HepG2 (cell line): ENCODE measurements around the gene SARNP. TPM values are rescaled to one million over a fixed set of nuclear protein-coding genes. Genes with fewer than 3 reads are reported as not detected.

Source experiments
- ETV5 ChIP-seq: IDR thresholded peaks from 2 replicates; pipeline ENCODE4 v1.6.1; 2018; ENCODE audit warnings: missing biosample characterization, missing genetic modification reagents, inconsistent platforms, borderline replicate concordance
- GFI1 ChIP-seq: sonication (generic); formaldehyde crosslinking; IDR thresholded peaks from 2 replicates; pipeline ENCODE4 v1.5.0; 2020; ENCODE audit warnings: missing genetic modification reagents, mild to moderate bottlenecking, borderline replicate concordance
- IRF2 ChIP-seq: IDR thresholded peaks from 2 replicates; pipeline ENCODE4 v1.6.1; 2018; ENCODE audit warnings: missing genetic modification reagents, missing compliant biosample characterization
- JDP2 ChIP-seq: sonication (generic); formaldehyde crosslinking; IDR thresholded peaks from 2 replicates; pipeline ENCODE4 v1.8.1; 2022; ENCODE audit warnings: missing genetic modification reagents, borderline replicate concordance
- KDM1A ChIP-seq: IDR thresholded peaks from 2 replicates; pipeline ENCODE4 v1.6.1; 2016; ENCODE audit warnings: missing compliant biosample characterization
- KLF9 ChIP-seq: IDR thresholded peaks from 2 replicates; pipeline ENCODE4 v1.6.1; 2016; ENCODE audit warnings: low read depth
- MAZ ChIP-seq, 2 experiments: sonication (generic) in 1 of 2; formaldehyde crosslinking in 1 of 2; IDR thresholded peaks; 2 replicates each; pipeline versions ENCODE4 v1.5.0 to v1.6.1; 2012 to 2020; ENCODE audit warnings: low read depth in 2 of 2, mild to moderate bottlenecking in 2 of 2, borderline replicate concordance in 1 of 2, improper control_type of control experiment in 1 of 2, low read length in 1 of 2, missing genetic modification reagents in 1 of 2, moderate library complexity in 1 of 2
- MXI1 ChIP-seq: IDR thresholded peaks from 3 replicates; pipeline ENCODE4 v1.6.1; 2012; ENCODE audit warnings: low read depth, low read length, inconsistent platforms, borderline replicate concordance
- PAWR ChIP-seq: sonication (generic); formaldehyde crosslinking; IDR thresholded peaks from 2 replicates; pipeline ENCODE4 v1.4.0; 2020; ENCODE audit warnings: missing genetic modification reagents, mild to moderate bottlenecking, borderline replicate concordance
- RAD21 ChIP-seq: fragments of 450-650 bp; formaldehyde crosslinking; IDR thresholded peaks from 2 replicates; pipeline ENCODE4 v1.5.0; 2020; ENCODE audit warnings: mild to moderate bottlenecking
- REXO4 ChIP-seq: sonication (generic); formaldehyde crosslinking; IDR thresholded peaks from 2 replicates; pipeline ENCODE4 v1.8.0; 2022; ENCODE audit warnings: missing genetic modification reagents, mild to moderate bottlenecking, borderline replicate concordance
- RFXAP ChIP-seq: sonication (generic); formaldehyde crosslinking; IDR thresholded peaks from 2 replicates; pipeline ENCODE4 v1.4.0; 2020; ENCODE audit warnings: missing genetic modification reagents, borderline replicate concordance
- SP1 ChIP-seq, 2 experiments: fragments of 450-650 bp in 1 of 2; sonication (generic) in 1 of 2; formaldehyde crosslinking in 1 of 2; IDR thresholded peaks; 2 replicates each; pipeline versions ENCODE4 v1.4.0 to v1.6.1; 2016 to 2020; ENCODE audit warnings: missing genetic modification reagents in 1 of 2
- TP53 ChIP-seq: sonication (generic); formaldehyde crosslinking; conservative IDR thresholded peaks from 2 replicates; pipeline ENCODE4 v1.4.0; 2020; ENCODE audit warnings: missing genetic modification reagents
- XRCC5 ChIP-seq: fragments of 200-400 bp; formaldehyde crosslinking; optimal IDR thresholded peaks from 2 replicates; pipeline ENCODE3; 2017; ENCODE audit warnings: mild to moderate bottlenecking, low read length
- ZNF230 ChIP-seq: sonication (generic); formaldehyde crosslinking; IDR thresholded peaks from 2 replicates; pipeline ENCODE4 v1.4.0; 2020; ENCODE audit warnings: mild to moderate bottlenecking, missing genetic modification reagents
- ZNF282 ChIP-seq: fragments of 450-650 bp; IDR thresholded peaks from 2 replicates; pipeline ENCODE4 v1.6.1; 2018; ENCODE audit not compliant: partially characterized antibody
- ZNF501 ChIP-seq: sonication (generic); formaldehyde crosslinking; IDR thresholded peaks from 2 replicates; pipeline ENCODE4 v1.5.1; 2020; ENCODE audit warnings: mild to moderate bottlenecking, moderate library complexity, missing genetic modification reagents
- ZNF652 ChIP-seq: IDR thresholded peaks from 2 replicates; pipeline ENCODE4 v1.6.1; 2016; ENCODE audit warnings: low read depth, borderline replicate concordance
- ZNF878 ChIP-seq: sonication (generic); formaldehyde crosslinking; IDR thresholded peaks from 2 replicates; pipeline ENCODE4 v1.8.1; 2023; ENCODE audit warnings: mild to moderate bottlenecking, missing genetic modification reagents, moderate library complexity
- polyA plus RNA-seq, 8 experiments: library from polyadenylated mRNA; depleted of rRNA in 3 of 8; stranded (reverse) in 7 of 8; unstranded in 1 of 8; fragments of >200 nt; fragmentation: Illumina TruSeq in 4 of 8; extraction: Trizol in 4 of 8; gene quantifications; 2 replicates each; pipeline versions ENCODE4 v1.2.1 to v1.2.3, GENCODE V29; 2011 to 2016; ENCODE audit warnings: low read depth in 4 of 8, missing spikeins in 1 of 8, mixed read lengths in 1 of 8; ENCODE audit not compliant: insufficient read depth in 1 of 8
- total RNA-seq, 5 experiments: library from RNA; depleted of rRNA; stranded (reverse); fragments of >200 nt; fragmentation: Illumina TruSeq; extraction: Trizol; gene quantifications; 2 replicates each; pipeline ENCODE4 v1.2.3, GENCODE V29; 2016; ENCODE audit warnings: low read depth in 1 of 5
- TF ChIP-seq, protein P1 (sequence below): sonication (generic); formaldehyde crosslinking; IDR thresholded peaks from 2 replicates; pipeline ENCODE4 v1.4.0; 2020; ENCODE audit warnings: missing genetic modification reagents
- TF ChIP-seq, protein P2 (sequence below): sonication (generic); formaldehyde crosslinking; IDR thresholded peaks from 2 replicates; pipeline ENCODE4 v1.5.0; 2020; ENCODE audit warnings: mild to moderate bottlenecking, missing genetic modification reagents
- TF ChIP-seq, protein P3 (sequence below): IDR thresholded peaks from 2 replicates; pipeline ENCODE4 v1.6.1; 2012; ENCODE audit warnings: inconsistent platforms
- TF ChIP-seq, protein P4 (sequence below): sonication (generic); formaldehyde crosslinking; IDR thresholded peaks from 2 replicates; pipeline ENCODE4 v1.5.0; 2020; ENCODE audit warnings: mild to moderate bottlenecking, missing genetic modification reagents, moderate library complexity

The SARNP gene
- total and polyA plus RNA-seq, 2 of the 13 experiments (the other 11 are each of a cell fraction or from before 2014, with no cell fraction given) = 59.0 to 95.4 TPM

DNA sequence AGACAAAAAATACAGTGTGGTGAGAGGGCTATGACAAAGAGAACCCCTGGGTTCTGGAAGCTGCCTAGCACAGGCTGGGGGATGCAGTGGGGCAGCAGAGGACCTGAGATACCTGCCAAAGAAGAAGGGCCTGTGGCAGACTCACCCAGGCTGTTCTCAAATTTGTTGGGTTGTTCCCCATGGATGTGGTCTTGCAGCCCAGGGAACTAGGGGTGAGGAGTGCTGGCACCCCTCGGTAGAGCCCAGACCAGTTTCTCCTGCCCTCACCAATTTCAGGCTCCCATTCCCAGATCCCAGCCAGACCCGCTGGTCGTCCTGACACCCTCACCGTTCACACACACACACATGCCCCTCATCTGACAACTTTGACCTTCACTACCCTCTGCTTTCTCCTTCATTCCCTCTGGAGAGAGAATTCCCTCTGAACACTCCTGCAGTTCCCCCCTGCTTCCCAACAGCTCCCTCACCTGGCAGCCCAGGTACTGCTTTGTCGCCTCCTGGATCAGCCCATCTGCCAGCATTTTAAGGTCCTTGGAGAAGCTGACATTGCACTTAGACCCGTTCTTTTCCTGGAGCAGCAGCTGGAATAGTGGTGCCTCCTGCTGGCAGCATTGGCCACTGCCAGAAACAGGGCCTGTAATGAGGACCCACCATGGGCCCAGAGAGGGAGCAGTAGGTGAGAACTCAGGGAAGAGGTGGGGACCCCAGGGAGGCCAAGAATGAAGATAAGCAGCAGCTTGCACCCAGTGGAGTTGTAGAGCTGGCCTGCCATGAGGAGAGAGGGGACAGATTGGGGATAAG is 80.5 kb downstream of the SARNP start (continued):
- TF ChIP-seq ZNF230 (CRISPR knock-in tag) (peak; percentile 70; the same call in 1 of the 2 replicates), ZNF501 (0 out of 2 replicates have a peak, but pooled peaks have one; percentile 44), REXO4 (CRISPR knock-in tag) (no peak), JDP2 (CRISPR knock-in tag) (no peak), IRF2 (CRISPR knock-in tag) (peak; percentile 43; the same call in 1 of the 2 replicates), ZNF282 (no peak), TP53 (CRISPR knock-in tag) (no peak), MXI1 (peak; percentile 37; the same call in 1 of the 3 replicates), XRCC5 (peak; percentile 96), PAWR (no peak), RFXAP (CRISPR knock-in tag) (no peak), KLF9 (no peak), ZNF878 (CRISPR knock-in tag) (no peak), KDM1A (CRISPR knock-in tag) (no peak), RAD21 (CRISPR knock-in tag) (peak; percentile 80), ZNF652 (CRISPR knock-in tag) (0 out of 2 replicates have a peak, but pooled peaks have one; percentile 14), GFI1 (CRISPR knock-in tag) (no peak), SP1 (IDR thresholded peaks at IDR 0.05) (no peak), SP1 (CRISPR knock-in tag; IDR thresholded peaks at IDR 0.05) (no peak), ETV5 (CRISPR knock-in tag) (peak; percentile 42), MAZ (IDR thresholded peaks at IDR 0.05; ENCODE audit: borderline replicate concordance, low read depth, low read length) (no peak), MAZ (CRISPR knock-in tag; IDR thresholded peaks at IDR 0.05; ENCODE audit: low read depth) (0 out of 2 replicates have a peak, but pooled peaks have one; percentile 19)
- TF ChIP-seq, protein P1, sequence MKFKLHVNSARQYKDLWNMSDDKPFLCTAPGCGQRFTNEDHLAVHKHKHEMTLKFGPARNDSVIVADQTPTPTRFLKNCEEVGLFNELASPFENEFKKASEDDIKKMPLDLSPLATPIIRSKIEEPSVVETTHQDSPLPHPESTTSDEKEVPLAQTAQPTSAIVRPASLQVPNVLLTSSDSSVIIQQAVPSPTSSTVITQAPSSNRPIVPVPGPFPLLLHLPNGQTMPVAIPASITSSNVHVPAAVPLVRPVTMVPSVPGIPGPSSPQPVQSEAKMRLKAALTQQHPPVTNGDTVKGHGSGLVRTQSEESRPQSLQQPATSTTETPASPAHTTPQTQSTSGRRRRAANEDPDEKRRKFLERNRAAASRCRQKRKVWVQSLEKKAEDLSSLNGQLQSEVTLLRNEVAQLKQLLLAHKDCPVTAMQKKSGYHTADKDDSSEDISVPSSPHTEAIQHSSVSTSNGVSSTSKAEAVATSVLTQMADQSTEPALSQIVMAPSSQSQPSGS (CRISPR knock-in tag) = 0 out of 2 replicates have a peak, but pooled peaks have one; percentile 37
- TF ChIP-seq, protein P2, sequence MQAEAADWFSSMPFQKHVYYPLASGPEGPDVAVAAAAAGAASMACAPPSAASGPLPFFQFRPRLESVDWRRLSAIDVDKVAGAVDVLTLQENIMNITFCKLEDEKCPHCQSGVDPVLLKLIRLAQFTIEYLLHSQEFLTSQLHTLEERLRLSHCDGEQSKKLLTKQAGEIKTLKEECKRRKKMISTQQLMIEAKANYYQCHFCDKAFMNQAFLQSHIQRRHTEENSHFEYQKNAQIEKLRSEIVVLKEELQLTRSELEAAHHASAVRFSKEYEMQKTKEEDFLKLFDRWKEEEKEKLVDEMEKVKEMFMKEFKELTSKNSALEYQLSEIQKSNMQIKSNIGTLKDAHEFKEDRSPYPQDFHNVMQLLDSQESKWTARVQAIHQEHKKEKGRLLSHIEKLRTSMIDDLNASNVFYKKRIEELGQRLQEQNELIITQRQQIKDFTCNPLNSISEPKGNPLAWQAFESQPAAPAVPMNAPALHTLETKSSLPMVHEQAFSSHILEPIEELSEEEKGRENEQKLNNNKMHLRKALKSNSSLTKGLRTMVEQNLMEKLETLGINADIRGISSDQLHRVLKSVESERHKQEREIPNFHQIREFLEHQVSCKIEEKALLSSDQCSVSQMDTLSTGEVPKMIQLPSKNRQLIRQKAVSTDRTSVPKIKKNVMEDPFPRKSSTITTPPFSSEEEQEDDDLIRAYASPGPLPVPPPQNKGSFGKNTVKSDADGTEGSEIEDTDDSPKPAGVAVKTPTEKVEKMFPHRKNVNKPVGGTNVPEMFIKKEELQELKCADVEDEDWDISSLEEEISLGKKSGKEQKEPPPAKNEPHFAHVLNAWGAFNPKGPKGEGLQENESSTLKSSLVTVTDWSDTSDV = no peak
- TF ChIP-seq, protein P3, sequence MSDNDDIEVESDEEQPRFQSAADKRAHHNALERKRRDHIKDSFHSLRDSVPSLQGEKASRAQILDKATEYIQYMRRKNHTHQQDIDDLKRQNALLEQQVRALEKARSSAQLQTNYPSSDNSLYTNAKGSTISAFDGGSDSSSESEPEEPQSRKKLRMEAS = peak; percentile 52; the same call in 1 of the 2 replicates
- TF ChIP-seq, protein P4, sequence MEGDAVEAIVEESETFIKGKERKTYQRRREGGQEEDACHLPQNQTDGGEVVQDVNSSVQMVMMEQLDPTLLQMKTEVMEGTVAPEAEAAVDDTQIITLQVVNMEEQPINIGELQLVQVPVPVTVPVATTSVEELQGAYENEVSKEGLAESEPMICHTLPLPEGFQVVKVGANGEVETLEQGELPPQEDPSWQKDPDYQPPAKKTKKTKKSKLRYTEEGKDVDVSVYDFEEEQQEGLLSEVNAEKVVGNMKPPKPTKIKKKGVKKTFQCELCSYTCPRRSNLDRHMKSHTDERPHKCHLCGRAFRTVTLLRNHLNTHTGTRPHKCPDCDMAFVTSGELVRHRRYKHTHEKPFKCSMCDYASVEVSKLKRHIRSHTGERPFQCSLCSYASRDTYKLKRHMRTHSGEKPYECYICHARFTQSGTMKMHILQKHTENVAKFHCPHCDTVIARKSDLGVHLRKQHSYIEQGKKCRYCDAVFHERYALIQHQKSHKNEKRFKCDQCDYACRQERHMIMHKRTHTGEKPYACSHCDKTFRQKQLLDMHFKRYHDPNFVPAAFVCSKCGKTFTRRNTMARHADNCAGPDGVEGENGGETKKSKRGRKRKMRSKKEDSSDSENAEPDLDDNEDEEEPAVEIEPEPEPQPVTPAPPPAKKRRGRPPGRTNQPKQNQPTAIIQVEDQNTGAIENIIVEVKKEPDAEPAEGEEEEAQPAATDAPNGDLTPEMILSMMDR = peak; percentile 95
